Measurements from ENCODE around the gene SLC7A1.

DNA sequence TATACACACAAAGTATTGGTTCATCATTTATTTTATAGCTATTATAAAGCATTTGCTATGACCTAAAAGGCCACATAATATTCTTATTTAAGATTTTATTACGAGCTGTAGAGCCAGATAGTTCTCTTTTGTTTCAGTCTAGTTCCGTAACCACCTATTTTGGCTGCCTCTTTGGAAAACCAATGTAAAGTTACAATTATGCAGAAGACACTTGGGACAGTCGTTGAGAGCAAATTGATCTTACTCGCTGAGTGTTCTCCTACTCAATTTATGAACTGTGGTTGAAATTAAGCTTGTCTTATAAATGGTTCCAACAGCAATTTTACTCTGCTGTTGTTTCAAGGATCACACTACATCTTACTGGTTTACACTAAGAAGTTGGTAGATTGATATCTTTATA, 122.3 kb downstream of the SLC7A1 start:
- TF ChIP-seq, protein P1, sequence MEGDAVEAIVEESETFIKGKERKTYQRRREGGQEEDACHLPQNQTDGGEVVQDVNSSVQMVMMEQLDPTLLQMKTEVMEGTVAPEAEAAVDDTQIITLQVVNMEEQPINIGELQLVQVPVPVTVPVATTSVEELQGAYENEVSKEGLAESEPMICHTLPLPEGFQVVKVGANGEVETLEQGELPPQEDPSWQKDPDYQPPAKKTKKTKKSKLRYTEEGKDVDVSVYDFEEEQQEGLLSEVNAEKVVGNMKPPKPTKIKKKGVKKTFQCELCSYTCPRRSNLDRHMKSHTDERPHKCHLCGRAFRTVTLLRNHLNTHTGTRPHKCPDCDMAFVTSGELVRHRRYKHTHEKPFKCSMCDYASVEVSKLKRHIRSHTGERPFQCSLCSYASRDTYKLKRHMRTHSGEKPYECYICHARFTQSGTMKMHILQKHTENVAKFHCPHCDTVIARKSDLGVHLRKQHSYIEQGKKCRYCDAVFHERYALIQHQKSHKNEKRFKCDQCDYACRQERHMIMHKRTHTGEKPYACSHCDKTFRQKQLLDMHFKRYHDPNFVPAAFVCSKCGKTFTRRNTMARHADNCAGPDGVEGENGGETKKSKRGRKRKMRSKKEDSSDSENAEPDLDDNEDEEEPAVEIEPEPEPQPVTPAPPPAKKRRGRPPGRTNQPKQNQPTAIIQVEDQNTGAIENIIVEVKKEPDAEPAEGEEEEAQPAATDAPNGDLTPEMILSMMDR (IDR thresholded peaks at IDR 0.05) = no peak
- TF ChIP-seq POLR2A (IDR thresholded peaks at IDR 0.05) (no peak), POLR2AphosphoS5 (IDR thresholded peaks at IDR 0.05) (no peak)

All from suprapubic skin (tissue), 4 donors.